Left kidney (tissue), 2 donors: ENCODE results near the gene DCXR. TPM values are rescaled to one million over a fixed set of nuclear protein-coding genes. Genes with fewer than 3 reads are reported as not detected.

Experiments
- DNase-seq: peaks from one replicate; pipeline ENCODE4 v3.0.0-alpha.2; 2013
- polyA plus RNA-seq: library from polyadenylated mRNA; unstranded; fragments of 120-200 nt; gene quantifications from one replicate; pipeline ENCODE4 v1.2.1, GENCODE V29; 2013; ENCODE audit not compliant: insufficient read length

Gene DCXR
- polyA plus RNA-seq, 1 donor = 69.8 TPM

DNA sequence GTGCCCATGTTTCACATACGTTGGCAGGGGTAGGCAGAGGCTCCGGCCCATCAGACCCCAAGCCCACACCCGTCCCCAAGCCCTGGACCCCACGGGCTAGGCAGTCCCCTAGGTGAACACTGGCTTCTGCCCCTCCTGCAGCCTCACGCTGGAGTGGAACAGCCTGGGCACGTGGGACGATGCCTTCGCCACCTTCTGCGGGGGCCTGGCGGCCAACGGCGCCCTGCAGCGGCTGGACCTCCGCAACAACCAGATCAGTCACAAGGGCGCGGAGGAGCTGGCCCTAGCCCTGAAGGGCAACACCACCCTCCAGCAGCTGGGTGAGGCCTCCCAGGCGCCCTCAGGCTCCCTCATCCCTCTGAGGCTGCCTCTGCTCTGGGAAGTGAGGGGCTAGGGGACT, 12.6 kb downstream of the DCXR start:
- no peak for DNase-seq

GRCh38 chr17:82023447-82024241, 13.9 kb downstream of the DCXR start:
- no peak for DNase-seq

DNA sequence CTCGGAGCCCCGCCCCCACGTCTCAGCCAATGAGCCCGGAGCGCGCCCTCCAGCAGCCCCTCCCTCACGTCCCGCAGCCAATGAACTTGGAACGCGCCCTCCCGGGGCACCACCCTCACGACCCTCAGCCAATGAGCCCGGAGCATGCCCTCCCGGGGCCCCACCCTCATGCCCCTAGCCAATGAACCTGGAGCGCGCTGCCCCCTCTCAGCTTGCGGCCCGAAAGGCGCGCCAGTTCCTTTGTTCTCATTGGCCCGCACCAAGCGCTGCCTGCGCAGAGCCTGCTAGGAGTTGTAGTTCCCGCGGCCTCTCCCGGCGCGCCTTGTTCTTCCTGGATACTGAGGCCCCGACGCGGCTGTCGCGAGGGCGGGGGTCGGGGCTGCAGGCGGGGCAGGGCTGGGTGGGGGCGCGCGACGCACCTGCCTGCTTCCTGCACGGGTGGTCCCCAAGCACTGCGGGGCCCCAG, 14.5 kb downstream of the DCXR start, which contains the start of gene LRRC45:
TSS of gene LRRC45 (plus strand) at position 325 of the 466 bp plus-strand sequence. CDS start 339 bp downstream, outside the sequence.
- DNase-seq = peak; percentile 99

DNA sequence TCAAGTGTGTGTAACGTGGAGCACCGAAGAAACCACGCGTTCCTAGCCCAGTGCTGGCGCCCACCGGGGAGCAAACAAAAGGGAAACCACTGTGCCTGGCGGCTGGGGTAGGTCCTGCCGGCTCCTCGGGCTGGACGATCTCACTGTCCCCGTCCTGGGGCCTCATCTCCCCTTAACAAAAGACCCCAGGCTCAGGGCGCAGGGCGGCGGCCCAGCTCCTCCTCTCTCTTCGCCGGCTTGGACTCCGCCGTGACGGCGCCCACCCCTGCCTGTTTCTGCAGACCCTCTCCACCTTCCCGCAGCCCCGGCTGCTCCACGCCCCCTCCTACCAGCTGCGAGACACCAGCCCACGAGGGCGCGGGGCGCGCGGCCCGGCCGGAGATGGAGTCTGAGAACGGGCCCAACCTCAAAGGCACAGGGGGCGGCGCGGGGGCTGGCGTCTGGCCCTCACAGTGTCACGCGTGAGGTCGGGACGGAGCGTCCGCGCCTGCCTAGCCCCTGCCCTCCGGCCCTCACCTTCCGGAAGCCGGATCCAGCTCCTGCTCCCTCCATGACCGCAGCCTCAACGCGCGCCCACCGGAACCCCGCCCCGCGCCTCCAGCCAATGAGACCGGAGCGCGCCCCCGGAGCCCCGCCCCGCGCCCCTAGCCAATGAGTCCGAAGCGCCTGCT, 15.1 kb downstream of the DCXR start, which contains the start of gene CENPX:
TSS of gene CENPX (minus strand) at position 569 of the 671 bp plus-strand sequence. CDS start at position 552, 17 bp downstream.
- DNase-seq = no peak

DNA sequence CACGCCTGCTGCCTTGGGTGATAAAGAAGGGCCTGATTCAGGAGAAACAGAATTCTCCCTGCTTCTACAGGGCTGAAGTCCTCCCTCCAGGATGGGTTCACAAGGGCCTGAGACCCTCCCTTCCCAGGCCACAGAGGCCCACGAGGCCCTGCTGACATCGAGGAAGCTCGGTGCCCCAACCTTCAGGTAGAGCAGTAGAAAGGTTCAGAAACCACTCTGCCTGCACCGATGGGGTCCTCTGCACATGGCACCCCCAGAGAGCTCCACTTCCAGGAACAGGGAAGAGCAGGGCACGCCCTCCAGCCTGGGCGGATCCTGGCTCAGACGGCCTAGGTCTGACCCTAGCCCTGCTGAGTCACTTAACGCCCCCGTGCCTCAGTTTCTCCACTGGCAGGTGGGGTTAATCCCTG, 15.6 kb downstream of the DCXR start:
- no peak for DNase-seq

- no peak for DNase-seq
Measured at GRCh38 chr17:82021107-82021899, 16.2 kb downstream of the DCXR start.

GRCh38 chr17:82020572-82021106, 16.9 kb downstream of the DCXR start:
- DNase-seq = no peak

GRCh38 chr17:82019690-82020571, 17.6 kb downstream of the DCXR start:
- DNase-seq = no peak

DNA sequence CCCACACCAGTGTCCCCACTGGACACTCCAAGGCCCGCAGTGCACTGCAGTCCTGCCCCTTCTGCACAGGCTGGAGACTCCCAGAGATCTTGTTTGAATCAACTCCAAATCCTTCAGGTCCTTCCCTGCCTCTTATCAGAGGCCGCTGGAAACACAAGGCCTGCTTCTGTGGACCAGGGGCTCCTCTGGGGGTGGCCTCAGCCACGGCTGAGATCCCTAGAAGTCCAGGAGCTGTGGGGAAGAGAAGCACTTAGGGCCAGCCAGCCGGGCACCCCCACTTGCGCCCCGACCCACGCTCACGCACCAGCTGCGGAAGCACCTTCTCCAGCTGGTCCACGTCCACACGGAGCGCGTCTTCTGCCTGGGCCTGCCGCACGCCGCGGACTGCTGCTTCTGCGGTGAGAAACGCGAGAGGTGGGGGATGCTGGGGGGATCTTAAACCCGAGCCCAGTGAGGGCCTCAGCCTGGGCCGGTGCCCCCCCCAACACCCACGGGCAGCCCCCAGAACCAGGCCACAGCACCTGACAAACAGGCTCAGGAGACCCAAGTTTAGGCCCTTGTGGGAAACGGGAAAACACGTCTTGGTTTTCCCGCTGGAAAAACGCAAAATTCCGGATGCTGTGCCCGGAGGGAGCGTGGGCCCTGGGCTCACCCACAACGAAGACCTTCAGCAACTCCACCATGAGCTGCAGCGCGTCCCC, 18.4 kb downstream of the DCXR start:
- no peak for DNase-seq

DNA sequence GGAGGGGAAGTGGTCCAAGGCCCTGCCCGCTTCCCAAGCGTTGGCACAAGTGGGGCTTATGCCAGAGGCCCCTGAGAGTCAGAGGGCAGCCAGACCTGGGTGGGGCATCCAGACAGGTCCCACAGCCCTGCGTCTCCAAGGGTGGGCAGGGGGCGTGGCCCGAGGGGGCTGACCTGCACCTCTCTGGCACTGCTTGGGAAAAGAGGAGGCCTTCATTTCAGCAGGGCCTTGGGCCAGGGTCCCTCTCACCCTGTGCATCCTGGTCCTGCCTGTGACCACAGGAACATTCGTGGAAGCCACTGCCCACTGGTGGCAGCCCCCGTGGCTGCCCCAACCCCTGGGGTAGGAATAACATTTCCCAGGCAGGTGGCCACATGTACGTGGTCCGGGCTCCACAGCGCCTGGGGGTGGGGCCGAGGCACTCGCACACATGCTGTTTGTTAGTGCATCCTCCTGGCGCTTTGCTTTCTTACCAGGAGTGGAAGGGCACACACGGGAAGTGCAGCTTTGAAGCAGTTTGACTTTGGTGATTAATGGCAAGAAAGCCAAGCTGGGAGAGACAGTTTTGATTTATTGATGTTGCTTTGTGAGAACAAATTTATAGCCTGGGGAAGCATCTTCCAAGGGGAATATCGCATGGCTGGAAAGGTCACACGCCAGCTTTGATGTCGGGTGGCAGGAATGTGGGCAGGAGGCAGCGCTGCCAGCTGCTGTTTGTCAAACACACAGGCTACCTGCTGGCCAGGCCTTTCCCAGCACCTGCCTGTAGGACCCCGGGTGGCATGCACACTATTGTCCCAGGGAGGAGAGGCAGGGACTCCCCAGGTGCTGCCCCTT, 19.1 kb downstream of the DCXR start:
- DNase-seq = no peak

DNA sequence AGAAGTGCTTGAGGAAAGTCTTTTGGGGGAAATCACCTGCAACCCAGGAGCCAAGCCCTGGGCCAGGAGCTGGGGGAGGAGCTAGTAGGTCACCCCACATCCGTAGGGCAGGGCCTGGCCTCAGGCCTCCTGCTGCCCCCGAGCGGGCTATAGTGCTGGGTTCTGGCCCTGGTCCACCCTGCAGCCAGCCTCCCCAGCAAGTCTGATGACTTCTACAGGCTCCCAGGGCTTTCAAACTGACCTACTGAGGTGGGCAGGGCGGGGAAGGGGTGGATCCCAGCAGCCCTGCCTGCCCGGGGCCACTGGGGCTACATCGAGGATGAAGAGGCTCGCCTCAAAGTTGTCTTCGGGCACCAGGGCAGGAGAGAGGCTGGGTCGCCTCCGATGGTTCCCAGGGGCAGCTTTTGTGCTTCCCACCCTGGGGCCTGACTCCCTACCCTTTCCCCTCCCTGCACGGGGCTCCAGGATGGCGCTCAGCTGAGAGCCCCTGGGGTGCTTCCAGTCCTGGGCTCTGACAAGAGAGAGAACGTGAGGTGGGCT, 19.8 kb downstream of the DCXR start:
- DNase-seq = no peak

- DNase-seq = no peak
Measured at GRCh38 chr17:82016875-82017459, 20.5 kb downstream of the DCXR start.

- DNase-seq = no peak
Measured at GRCh38 chr17:82016061-82016874, 21.2 kb downstream of the DCXR start.

DNA sequence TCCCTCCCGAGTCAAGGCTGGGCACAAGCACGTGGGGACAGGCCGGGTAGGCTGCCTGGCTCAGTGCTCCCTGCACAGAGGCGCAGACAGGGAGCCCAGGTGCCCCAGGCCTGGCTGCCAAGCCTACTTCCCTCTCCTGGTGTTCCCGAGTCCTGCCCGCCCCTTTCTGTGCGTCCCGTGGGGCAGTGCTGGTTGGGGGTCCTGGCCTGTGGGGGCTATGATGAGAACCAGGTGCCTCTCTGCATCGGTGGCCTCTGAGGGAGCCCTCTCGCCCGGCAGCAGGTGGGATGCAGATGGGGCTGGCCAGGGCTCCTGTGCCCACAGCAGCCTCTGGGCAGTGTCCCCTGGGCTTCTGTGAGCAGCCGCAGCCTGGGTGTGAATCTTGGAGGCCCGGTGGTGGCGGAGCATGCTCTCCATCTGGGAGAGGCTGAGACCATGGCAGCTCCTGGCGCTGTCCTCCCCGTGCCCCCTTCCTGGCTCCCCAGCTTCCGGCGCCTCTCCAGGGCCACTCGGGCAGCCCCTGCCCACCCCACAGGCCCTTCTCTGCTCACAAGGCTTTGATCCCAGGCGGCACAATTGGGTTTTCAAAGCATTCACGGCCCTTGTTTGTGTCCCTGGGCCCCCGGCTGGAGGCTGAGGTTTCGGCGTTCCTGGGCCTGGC, 22.1 kb downstream of the DCXR start:
- no peak for DNase-seq

DNA sequence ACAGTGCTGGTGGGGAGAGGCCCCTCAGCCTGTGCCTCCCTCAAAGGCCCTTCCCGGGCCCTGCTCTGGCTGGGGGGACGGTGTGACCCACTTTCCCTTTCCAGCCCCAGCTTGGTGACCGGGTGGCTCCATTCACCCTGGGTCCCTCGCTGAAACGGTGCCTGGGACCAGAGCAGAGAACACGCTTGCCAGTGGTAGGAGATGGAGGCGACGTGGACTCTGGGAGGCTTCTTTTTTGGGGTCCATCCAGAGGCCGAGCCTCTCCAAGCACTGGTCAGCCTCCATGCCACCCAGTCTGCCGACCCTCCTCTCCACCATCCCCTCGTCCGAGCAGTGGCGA, 22.6 kb downstream of the DCXR start:
- DNase-seq = no peak

- DNase-seq = no peak
Measured at GRCh38 chr17:82014432-82014831, 23.1 kb downstream of the DCXR start.

DNA sequence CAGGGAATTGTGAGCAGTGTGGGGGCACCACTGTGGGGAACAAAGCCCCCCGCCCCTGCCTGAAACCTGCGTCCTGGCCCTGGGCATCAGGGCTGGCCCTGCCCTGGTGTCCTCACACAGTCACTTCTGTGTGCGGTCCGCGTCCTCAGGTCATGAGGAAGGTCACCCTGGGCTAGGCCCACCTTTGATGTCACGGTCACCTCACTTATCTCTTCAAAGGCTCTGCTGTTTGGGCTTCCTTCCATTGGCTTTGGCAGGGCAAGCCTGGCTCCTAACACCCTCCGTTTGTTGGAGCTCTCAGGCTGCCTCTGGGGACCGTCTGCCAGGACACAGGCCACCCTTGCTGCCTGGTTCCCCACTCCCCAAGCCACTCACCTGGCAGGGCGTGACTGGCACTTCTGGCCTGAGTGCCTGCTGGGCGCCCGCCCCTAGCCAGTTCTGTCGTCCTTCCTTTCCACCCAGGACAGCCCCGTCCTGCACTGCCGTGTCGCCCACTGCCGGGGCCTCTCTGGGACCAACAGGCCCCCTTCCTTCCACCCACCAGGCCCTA, 23.6 kb downstream of the DCXR start:
- no peak for DNase-seq
